OCI-M1 (cell line): Measurements from ENCODE around the gene ZNF423.

Experiments used
- DNase-seq: peaks from one replicate; lab custom pipeline; 2025; lab: John Stamatoyannopoulos, UW

The ZNF423 gene

DNA sequence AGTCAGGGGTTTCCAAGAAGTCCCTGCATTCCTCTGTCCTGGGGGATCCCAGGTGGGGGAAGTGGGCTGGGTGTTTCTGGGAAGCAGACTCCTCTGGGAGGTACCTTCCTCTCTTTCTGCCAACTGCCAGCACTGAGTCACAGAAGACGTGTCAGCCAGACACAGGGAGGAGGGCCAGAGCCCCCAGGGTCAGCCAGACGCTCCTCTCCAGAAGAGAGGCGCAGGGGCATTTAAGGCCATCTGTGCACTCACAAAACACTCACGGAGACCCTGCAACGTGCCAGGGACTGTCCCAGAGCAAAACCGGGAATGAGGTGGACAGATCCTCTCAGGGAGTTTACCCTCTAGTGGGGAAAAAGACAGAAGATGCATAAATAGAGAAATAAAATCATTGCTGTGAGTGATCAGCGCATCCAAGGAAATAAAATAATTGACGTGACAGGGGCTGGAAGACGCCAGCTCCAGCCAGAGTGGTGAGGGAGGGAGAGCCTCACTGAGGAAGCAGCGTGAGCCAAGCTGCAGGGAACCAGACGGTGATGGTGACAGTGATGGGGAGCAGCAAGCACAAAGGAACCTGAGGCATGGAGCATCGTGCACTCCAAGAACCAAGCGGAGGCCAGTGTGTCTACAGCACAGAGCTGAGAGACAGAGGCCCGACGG is 105.4 kb downstream of the ZNF423 start:
- DNase-seq: no peak

DNA sequence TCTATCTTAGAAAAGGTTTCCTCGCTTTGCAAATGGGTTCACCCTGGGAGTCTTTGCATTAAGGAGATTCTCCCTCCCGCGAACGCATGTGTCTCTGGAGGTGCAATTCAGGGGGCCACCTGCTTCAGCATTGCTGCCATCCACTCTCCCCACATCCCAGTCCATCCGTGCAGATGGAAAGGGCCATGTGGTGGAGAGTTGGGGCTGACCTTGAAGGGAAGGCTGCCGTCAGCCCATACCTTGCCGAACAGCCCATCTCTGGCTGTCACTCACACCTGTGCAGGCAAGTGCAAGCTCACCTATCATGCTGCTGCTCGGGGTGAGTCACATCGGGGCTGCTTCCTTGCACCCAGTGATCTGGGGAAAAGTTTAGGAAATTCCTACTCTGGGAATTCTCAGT is 106.1 kb downstream of the ZNF423 start:
- DNase-seq: no peak

DNA sequence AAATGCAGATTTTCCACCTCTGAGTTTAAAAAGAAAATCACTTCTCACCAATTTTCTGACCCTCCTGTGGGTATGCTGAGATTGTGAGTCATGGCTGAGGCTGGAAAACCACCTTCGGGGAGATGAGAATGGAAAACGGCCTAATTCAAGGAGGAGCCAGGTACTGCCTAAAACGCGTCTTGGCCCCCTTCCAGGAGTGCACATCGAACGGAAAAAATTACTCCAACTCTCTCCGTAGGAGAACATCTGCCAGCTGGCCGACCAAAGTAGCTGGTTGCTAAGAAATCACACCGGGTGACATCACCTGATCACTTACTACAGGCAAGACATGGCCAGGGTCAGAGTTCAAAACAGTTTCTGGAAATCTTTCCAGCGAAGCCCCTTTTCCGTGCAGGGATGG is 107.6 kb downstream of the ZNF423 start:
- DNase-seq: no peak

DNA sequence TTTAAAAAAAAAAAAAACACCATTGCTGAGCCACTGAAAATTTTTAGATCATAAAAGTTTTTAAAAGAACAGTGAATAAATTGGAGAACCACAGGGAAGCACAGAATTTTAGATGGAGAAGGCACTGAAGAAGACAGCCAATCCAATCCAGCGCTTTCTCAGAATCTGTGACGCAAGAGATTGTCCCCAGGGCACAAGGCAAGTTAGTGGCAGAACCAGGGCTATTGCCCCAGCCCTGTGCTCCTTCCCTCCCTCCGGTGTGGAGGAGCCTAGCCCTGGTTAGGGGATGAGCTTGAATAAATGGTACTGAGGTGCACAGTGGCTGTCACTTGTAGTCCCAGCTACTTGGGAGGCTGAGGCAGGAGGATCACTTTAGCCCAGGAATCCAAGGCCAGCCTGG is 108.3 kb downstream of the ZNF423 start:
- no peak for DNase-seq

DNA sequence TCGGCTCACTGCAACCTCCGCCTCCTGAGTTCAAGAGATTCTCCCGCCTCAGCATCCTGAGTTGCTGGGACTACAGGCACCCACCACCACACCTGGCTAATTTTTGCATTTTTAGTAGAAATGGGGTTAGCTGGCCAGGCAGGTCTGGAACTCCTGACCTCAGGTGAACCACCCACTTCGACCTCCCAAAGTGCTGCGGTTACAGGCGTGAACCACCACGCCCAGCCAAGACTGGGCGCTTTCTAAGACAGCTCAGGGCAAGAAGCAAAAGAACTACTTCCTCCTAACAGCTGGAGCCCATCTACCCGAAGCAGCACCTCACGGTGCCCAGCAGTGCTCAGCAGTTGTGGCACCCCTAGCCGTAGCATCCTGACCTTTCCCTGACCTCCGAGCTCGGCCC is 109.4 kb downstream of the ZNF423 start:
- DNase-seq: no peak

DNA sequence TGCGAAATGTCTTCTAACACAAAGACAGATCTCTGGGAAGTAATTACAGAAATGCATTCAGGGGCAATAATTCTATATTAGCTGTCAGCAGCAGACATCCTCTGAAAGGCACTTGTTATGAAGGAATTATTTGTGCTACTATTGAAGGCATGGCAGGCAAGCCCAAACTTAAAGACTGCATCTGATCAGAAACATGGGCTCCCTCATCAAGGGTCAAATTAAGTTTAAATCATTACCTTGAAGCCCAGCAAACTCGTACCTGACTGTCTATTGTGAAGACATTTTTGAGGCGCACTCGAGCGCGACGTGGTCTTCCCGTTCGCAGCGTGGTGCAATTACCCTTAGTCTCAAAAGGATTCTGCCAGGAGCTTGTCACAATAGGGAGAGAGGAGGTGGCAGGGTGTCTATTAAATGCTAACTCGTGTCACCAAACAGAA is 110.6 kb downstream of the ZNF423 start:
- no peak for DNase-seq

DNA sequence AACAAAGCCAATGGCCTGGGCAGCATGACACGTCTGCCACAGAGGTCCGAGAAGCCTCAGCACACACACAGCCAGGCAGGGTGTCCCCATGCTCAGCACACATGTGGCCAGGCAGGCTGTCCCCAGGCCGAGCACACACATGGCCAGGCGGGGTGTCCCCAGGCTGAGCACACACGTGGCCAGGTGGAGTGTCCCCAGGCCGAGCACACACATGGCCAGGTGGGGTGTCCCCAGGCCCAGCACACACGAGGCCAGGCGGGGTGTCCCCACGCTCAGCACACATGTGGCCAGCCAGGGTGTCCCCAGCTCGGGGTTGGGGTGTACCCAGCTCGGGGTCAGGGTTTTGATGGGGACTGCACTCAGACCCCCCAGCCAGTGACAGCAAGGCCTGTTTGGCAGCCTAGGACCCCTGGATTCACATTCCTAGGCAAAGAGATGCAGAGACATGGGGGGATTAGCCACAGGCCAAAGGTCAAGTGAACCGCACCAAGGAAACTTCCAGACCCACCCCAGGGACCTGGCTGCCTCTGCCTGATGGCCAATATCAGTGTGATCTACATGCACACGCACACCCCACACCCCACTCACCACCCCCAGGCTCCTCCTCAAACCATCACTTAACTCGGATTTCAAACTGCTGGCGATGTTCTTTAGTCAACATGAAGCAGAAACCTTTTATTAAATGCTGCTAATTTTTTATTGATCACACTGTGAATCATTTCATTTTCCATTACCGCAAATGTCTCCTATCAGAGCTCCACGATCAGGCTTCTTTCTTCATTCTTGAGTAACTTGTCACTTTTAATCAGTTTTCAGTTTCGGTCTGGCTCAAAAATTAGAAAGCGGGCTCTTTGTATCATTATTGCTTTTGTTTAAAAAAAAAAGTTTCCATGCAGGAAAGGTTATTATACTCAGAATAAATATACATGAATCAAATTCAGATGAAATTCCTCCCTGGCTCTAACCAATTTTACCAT is 111.4 kb downstream of the ZNF423 start:
- no peak for DNase-seq

DNA sequence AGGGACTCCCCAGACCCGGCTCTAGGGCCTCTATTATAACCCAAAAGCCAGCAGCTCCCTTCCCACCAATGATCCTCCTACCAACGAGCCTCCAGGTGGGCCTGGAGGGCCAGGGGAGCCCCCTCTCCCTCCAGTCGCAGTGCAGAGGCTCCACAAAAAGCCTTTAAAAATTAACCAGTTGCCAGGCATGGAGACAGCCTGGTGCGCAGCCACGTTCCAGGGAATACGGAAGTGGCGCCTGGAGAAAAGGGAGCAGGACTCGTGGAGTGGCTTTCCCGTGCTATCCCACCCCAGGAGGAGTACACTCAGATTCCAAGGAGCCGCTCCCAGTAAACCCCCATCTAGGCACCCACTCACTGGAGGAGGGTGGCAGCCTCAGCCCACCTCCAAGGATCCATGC is 112.3 kb downstream of the ZNF423 start:
- no peak for DNase-seq

DNA sequence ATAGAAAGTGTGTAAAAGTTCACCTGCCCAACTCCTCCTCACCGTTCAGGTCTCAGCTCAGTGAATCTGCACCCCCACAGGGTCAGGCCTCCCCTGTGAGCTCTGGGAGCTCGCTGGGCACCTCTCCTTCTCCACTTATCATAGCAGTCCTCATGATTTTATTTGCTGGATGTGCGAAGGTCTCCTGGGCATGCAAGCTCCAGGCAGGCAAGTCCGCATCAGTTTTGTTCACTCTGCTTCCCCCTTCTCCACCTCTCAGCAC is 112.8 kb downstream of the ZNF423 start:
- no peak for DNase-seq

DNA sequence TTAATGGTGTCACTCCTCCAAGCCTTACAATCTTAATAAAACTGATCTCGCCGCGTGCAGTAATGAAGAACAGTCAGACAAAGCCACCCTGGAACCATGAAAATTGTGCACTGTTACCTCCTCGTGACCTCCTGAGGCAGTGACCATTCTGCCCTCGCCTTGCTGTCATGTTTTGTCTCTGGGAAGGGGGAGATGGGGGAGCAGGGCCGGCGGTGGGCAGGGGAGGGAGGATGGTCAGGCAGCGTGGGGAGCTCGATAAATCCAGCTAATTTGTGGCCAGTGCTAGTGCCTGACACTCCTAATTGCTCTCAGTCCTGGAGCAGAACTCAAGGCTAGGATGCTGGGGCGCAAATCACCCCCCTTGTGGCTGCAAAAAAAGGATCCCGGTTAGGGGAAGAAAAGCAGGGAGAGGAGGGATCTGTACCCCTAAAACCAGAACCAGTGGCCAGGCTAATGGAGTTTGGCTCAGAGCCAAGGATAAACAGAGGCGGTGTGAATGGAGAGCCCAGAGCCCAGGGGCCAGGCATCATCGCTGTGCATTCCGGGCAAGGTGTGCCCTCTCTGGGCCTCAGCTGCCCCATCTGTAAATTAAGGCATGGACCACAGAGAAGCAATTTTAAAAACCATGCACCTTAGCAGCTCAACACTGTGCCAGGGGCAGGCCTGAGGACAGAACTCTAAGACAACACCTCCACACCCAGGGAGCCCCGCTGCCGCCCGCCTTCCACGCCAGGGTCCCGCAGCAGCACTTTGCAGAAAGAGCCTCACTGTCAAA is 113.3 kb downstream of the ZNF423 start:
- DNase-seq: no peak

DNA sequence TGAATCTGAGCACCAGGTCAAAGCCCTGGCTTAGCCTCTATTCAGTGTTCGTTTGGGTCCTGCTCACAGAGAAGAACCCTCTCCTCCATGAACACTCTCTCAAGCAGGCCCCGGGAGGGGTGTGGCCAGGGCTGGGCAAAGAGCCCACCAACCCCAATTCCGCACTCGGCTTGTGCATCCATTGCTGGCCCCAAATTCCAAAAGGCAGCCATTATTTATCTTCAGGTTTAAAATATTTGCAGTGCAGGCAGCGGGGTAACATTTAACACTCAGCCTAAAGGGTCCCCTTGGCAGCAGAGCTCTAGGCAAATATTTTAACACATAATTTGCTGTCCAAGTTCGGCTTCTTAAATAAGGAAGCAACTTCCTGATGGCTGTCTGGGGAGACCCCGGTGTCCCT is 115.7 kb downstream of the ZNF423 start:
- no peak for DNase-seq

DNA sequence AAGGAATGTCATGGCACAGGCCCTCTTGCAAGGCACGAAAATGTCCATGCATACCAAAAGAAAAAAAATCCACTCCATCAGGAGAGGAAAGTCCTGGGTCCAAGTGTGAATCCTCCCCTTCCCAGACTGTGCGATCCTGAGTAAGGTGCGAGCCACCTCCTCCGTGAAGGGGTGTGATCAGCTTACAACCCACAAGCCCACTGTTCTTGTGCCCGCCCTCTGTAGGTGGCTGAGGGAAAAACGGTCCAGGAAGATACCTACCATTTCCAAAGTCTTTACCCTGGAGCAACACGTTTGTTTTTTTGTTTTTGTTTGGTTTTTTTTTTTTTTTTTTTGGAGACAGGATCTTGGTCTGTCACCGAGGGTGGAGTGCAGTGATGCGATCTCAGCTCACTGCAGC is 116.5 kb downstream of the ZNF423 start:
- no peak for DNase-seq

DNA sequence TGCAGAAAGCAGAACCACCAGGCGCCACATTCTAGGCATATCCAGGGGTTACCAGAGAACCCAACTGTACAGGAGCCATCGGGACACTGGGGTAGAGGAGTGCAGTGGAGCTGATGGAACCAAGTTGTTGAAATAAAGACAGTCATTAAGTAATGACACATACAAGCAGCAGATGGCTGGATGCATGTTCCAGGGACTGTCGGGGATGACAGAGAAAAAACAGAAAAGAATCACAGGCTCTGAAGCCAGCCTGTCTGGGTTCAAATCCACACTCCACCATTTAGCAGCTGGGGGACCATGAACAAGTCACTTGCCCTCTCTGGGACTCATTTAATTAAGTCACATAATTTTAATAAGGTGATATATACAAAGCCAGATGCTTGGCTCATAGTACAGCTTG is 117.1 kb downstream of the ZNF423 start:
- no peak for DNase-seq

DNA sequence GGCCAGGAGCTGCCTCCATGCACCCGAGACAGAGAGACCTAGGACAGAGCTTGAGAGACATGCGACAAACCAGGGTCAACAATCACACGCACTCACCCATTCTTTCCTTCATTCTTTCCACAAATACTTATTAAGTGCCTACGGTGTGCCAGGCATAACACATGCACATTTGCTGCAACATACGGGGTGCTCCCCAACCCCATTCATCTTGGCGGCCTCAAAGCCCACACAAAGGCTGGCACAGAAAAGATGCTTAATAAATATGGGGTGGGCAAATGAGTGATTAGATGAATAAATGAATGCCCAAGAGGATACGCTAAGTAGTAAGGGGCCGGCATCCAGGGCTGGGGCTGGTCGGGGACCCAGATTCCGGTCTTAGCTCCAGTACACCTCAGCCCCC is 117.9 kb downstream of the ZNF423 start:
- DNase-seq: no peak

DNA sequence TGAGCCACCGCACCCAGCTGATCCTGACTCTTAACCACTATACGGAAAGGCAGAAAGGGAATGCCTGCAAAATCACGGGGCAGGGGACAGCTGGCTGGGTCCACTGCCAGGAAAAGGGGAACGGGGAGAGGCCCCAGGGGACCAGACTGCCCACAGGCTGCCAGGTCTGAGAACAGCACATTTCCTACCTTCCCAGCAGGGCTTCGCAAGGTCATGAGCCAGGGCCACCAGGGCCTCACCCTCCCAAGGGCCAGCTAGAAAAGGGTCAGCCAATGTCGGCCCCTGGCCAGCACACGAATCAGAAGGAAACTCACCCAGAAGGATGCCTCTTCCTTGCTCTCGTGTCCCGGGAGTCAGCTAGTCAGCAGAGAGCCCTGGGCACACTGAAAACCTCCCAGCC is 118.4 kb downstream of the ZNF423 start:
- no peak for DNase-seq

DNA sequence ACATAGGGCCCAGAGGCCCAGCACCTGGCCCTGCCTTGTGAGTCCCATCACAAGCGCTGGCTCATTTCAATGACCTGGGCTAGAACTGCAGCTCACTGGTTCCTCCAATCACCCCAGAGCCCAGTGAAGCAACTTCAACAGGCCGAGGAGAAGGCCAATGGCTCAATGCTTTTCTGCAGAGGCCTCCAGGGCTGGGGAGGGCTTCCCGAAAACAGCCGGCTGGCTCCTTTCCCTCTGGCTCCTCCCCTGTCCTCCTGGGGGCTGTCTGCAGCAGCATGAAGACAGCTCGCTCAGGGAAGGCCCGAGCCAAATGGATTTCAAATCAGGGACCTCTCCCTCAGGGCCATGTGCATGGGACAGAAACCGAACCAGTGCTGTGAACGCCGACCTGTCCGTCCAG is 121.6 kb downstream of the ZNF423 start:
- no peak for DNase-seq

DNA sequence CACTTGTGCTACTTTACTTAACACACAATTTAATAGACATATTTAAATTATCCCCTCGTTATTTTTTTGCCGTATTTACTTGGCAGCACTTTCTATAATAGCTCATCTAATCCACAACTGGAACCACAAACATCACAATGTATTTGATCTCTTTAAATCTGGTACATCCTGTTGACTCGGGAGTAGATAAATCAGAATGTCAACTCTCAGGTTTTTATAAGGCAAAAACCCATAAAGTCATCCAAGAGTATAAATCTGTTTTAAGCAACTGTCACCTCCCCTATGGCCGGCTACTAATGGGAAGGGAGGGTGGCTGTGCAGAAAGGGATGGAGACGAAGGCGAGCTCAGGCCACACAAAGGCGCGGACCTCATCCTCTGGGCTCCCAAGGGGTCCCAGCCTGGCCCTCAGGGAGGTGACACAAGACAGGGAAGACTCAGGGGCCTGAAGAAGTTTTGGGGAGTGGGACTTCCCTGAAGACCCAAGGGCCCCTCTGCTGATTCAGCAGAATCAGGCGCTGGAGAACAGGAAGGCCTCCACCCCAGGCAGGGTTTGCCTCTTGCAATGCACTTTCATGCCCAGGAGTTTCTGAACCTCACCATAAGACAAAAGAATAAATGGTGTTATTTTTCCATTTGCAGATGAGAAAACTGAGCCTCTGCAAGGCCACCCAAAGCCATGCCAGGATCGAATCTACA is 122.5 kb downstream of the ZNF423 start:
- no peak for DNase-seq

DNA sequence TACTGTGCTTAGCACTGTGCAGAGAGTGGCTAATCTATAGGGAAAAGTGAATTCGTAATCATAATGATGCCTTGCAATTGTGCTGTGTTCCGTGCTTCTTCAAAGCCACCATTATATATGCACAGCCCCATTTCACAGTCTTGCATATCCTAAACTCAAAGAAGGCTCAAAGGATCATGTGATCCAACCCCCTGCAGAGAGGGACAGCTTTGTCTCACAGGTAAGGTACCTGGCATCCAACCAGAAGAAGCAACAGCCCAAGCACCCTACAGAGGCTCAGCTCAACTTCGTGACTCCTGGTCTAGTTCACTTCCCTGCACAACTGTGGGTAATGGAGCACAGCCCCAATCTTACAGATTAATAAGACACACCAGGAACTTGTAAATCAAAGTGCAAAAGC is 124.0 kb downstream of the ZNF423 start:
- DNase-seq: no peak

DNA sequence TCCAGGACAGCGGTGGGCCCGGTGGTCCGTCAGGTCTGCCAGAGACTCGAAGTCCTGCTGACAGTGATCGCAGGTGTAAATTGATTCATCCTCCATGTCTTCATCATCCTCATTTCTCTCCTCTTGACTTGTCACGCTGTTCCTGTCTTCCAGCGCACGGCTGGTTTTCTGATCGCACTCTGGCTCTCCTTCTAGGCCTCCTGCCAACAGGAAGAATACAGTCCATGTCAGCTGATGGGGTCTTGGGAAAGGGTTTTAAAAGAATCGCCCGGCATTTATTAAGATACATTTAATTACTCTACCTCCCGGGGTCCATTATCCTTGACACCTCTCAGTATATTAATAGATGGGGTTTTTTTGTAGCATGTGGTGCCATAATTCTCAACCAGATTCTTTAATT is 125.1 kb downstream of the ZNF423 start:
- DNase-seq: no peak

DNA sequence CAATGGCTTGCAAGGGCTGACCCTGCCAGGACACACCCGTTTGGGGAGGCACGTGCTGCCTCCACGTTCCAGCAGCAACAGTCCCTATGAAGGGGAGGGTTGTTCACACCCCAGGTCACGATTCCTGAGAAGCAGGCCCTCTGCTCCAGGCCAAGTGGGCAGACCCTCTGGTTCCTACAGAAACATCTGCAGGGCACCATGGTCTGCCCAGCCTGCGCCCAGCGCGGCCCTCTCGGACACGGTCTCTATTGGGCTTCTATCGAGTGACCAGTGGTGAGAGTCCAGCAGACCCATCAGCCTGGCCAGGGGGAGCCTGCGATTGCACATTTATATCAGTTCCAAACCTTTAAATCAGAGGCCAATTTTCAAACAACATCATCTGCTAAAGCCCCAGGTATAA is 128.3 kb downstream of the ZNF423 start:
- no peak for DNase-seq

DNA sequence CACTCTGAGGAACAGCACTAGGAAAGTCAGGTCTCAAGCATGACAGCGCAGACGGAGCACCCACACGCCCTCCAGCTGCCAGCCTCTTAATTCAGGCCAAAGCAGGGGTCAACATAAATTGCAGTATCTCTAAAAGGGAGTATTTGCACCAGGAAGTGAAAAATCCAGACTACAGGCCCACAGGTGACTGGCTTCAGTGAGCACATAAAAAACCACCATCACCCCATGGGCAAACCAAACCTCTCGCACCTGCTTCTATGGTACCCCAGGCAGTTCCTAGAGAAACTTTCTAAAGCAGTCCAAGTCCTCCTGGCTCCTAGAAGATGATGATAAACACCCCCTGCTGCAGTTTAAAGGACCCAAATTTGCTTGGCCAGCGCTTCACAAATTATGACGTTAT is 129.8 kb downstream of the ZNF423 start:
- DNase-seq: no peak

DNA sequence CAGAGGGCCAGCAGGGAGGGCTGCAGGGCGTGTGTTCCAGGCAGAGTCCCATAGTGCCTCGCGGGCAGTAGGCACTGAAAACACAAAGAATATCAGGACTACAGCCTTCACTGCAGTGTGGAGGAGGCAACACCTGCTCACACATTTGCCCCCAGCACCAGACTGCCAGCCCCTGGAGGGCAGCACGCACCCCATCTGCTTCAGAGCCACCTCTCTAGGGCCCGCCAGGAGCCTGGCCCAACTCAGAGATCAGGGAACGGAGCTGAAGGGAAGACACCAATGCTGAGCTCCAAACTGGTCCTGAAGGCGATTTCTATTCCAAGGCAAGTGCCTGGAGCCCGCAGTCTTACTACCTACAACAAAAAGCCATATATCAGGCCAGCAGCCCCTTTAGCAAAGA is 130.3 kb downstream of the ZNF423 start:
- DNase-seq: no peak
